Measurements from ENCODE around the gene TLCD3B.

TLCD3B gene

GRCh38 chr16:30040221-30040620 is 9.2 kb upstream of the TLCD3B start:
- H3K27ac ChIP-seq (ENCODE audit: low read length) = no peak overlapping the region
- no peaks in the 10 kb centered on the region for H3K4me1 ChIP-seq (ENCODE audit: control insufficient read depth, insufficient read depth, low read length)
- no peak overlapping the region for H3K9ac ChIP-seq (ENCODE audit: low read length in 2 of 2)
- H3K27me3 ChIP-seq (ENCODE audit: control insufficient read depth in 1 of 2, insufficient read depth in 2 of 2, low read length in 2 of 2) = peaks cover 4 to 8% of the 10 kb centered on the region in 2 donors
- no peak overlapping the region for H3K4me3 ChIP-seq (ENCODE audit: low read length in 2 of 2)
- H3K9me3 ChIP-seq (ENCODE audit: control insufficient read depth in 2 of 2, low read length in 2 of 2) = no peaks in the 10 kb centered on the region
- no peaks in the 10 kb centered on the region for H3K36me3 ChIP-seq (ENCODE audit: control insufficient read depth in 2 of 2, insufficient read depth in 2 of 2, low read length in 2 of 2)

GRCh38 chr16:30033270-30033669 is 2.2 kb upstream of the TLCD3B start:
- Histone ChIP-seq H3K27ac (ENCODE audit: low read length) (no peak overlapping the region), H3K36me3 (ENCODE audit: control insufficient read depth in 2 of 2, insufficient read depth in 2 of 2, low read length in 2 of 2) (no peaks in the 10 kb centered on the region), H3K27me3 (ENCODE audit: control insufficient read depth in 1 of 2, insufficient read depth in 2 of 2, low read length in 2 of 2) (peaks cover 44 to 54% of the 10 kb centered on the region in 2 donors), H3K9me3 (ENCODE audit: control insufficient read depth in 2 of 2, low read length in 2 of 2) (no peaks in the 10 kb centered on the region), H3K4me1 (ENCODE audit: control insufficient read depth, insufficient read depth, low read length) (peaks cover 8% of the 10 kb centered on the region), H3K9ac (ENCODE audit: low read length in 2 of 2) (no peak overlapping the region), H3K4me3 (ENCODE audit: low read length in 2 of 2) (no peak overlapping the region)

- Histone ChIP-seq H3K9ac (ENCODE audit: low read length in 2 of 2) (no peak overlapping the region), H3K36me3 (ENCODE audit: control insufficient read depth in 2 of 2, insufficient read depth in 2 of 2, low read length in 2 of 2) (no peaks in the 10 kb centered on the region), H3K4me3 (ENCODE audit: low read length in 2 of 2) (no peak overlapping the region), H3K27me3 (ENCODE audit: control insufficient read depth in 1 of 2, insufficient read depth in 2 of 2, low read length in 2 of 2) (peaks cover 50 to 59% of the 10 kb centered on the region in 2 donors), H3K9me3 (ENCODE audit: control insufficient read depth in 2 of 2, low read length in 2 of 2) (no peaks in the 10 kb centered on the region), H3K4me1 (ENCODE audit: control insufficient read depth, insufficient read depth, low read length) (peaks cover 10% of the 10 kb centered on the region), H3K27ac (ENCODE audit: low read length) (no peak overlapping the region)
These were observed 1.2 kb upstream of the TLCD3B start for GRCh38 chr16:30032083-30032819.

- peaks cover 53 to 59% of the 10 kb centered on the region in 2 donors for H3K27me3 ChIP-seq (ENCODE audit: control insufficient read depth in 1 of 2, insufficient read depth in 2 of 2, low read length in 2 of 2)
- no peaks in the 10 kb centered on the region for H3K36me3 ChIP-seq (ENCODE audit: control insufficient read depth in 2 of 2, insufficient read depth in 2 of 2, low read length in 2 of 2)
- no peaks in the 10 kb centered on the region for H3K9me3 ChIP-seq (ENCODE audit: control insufficient read depth in 2 of 2, low read length in 2 of 2)
- no peak overlapping the region for H3K9ac ChIP-seq (ENCODE audit: low read length in 2 of 2)
- H3K4me1 ChIP-seq (ENCODE audit: control insufficient read depth, insufficient read depth, low read length) = peaks cover 10% of the 10 kb centered on the region
- peak overlapping the region in 1 of 2 donors; percentile 1 for H3K4me3 ChIP-seq (ENCODE audit: low read length in 2 of 2)
- H3K27ac ChIP-seq (ENCODE audit: low read length) = no peak overlapping the region
These were observed 427 bp upstream of the TLCD3B start for GRCh38 chr16:30031477-30031918.

GRCh38 chr16:30030011-30030685 is 923 bp downstream of the TLCD3B start:
- Histone ChIP-seq H3K27ac (ENCODE audit: low read length) (no peak overlapping the region), H3K4me3 (ENCODE audit: low read length in 2 of 2) (no peak overlapping the region), H3K9me3 (ENCODE audit: control insufficient read depth in 2 of 2, low read length in 2 of 2) (no peaks in the 10 kb centered on the region), H3K36me3 (ENCODE audit: control insufficient read depth in 2 of 2, insufficient read depth in 2 of 2, low read length in 2 of 2) (no peaks in the 10 kb centered on the region), H3K9ac (ENCODE audit: low read length in 2 of 2) (no peak overlapping the region), H3K27me3 (ENCODE audit: control insufficient read depth in 1 of 2, insufficient read depth in 2 of 2, low read length in 2 of 2) (peaks cover 50 to 54% of the 10 kb centered on the region in 2 donors), H3K4me1 (ENCODE audit: control insufficient read depth, insufficient read depth, low read length) (peaks cover 10% of the 10 kb centered on the region)

GRCh38 chr16:30028438-30029076 is 2.5 kb downstream of the TLCD3B start:
- H3K27me3 ChIP-seq (ENCODE audit: control insufficient read depth in 1 of 2, insufficient read depth in 2 of 2, low read length in 2 of 2) = peaks cover 44 to 52% of the 10 kb centered on the region in 2 donors
- H3K9me3 ChIP-seq (ENCODE audit: control insufficient read depth in 2 of 2, low read length in 2 of 2) = no peaks in the 10 kb centered on the region
- peaks cover 10% of the 10 kb centered on the region for H3K4me1 ChIP-seq (ENCODE audit: control insufficient read depth, insufficient read depth, low read length)
- no peak overlapping the region for H3K4me3 ChIP-seq (ENCODE audit: low read length in 2 of 2)
- no peak overlapping the region for H3K9ac ChIP-seq (ENCODE audit: low read length in 2 of 2)
- no peak overlapping the region for H3K27ac ChIP-seq (ENCODE audit: low read length)
- H3K36me3 ChIP-seq (ENCODE audit: control insufficient read depth in 2 of 2, insufficient read depth in 2 of 2, low read length in 2 of 2) = no peaks in the 10 kb centered on the region

- peaks cover 38 to 45% of the 10 kb centered on the region in 2 donors for H3K27me3 ChIP-seq (ENCODE audit: control insufficient read depth in 1 of 2, insufficient read depth in 2 of 2, low read length in 2 of 2)
- H3K4me1 ChIP-seq (ENCODE audit: control insufficient read depth, insufficient read depth, low read length) = peaks cover 10% of the 10 kb centered on the region
- H3K9me3 ChIP-seq (ENCODE audit: control insufficient read depth in 2 of 2, low read length in 2 of 2) = no peaks in the 10 kb centered on the region
- no peak overlapping the region for H3K27ac ChIP-seq (ENCODE audit: low read length)
- no peak overlapping the region for H3K4me3 ChIP-seq (ENCODE audit: low read length in 2 of 2)
- H3K9ac ChIP-seq (ENCODE audit: low read length in 2 of 2) = no peak overlapping the region
- H3K36me3 ChIP-seq (ENCODE audit: control insufficient read depth in 2 of 2, insufficient read depth in 2 of 2, low read length in 2 of 2) = no peaks in the 10 kb centered on the region
These were observed 3.3 kb downstream of the TLCD3B start for GRCh38 chr16:30027588-30028437.

GRCh38 chr16:30026449-30026848 is 4.6 kb downstream of the TLCD3B start:
- Histone ChIP-seq H3K9me3 (ENCODE audit: control insufficient read depth in 2 of 2, low read length in 2 of 2) (no peaks in the 10 kb centered on the region), H3K27me3 (ENCODE audit: control insufficient read depth in 1 of 2, insufficient read depth in 2 of 2, low read length in 2 of 2) (peaks cover 26 to 32% of the 10 kb centered on the region in 2 donors), H3K9ac (ENCODE audit: low read length in 2 of 2) (no peak overlapping the region), H3K36me3 (ENCODE audit: control insufficient read depth in 2 of 2, insufficient read depth in 2 of 2, low read length in 2 of 2) (no peaks in the 10 kb centered on the region), H3K27ac (ENCODE audit: low read length) (no peak overlapping the region), H3K4me1 (ENCODE audit: control insufficient read depth, insufficient read depth, low read length) (peaks cover 12% of the 10 kb centered on the region), H3K4me3 (ENCODE audit: low read length in 2 of 2) (no peak overlapping the region)

GRCh38 chr16:30025574-30025973 is 5.5 kb downstream of the TLCD3B start:
- Histone ChIP-seq H3K4me1 (ENCODE audit: control insufficient read depth, insufficient read depth, low read length) (peaks cover 13% of the 10 kb centered on the region), H3K9me3 (ENCODE audit: control insufficient read depth in 2 of 2, low read length in 2 of 2) (no peaks in the 10 kb centered on the region), H3K36me3 (ENCODE audit: control insufficient read depth in 2 of 2, insufficient read depth in 2 of 2, low read length in 2 of 2) (no peaks in the 10 kb centered on the region), H3K27ac (ENCODE audit: low read length) (no peak overlapping the region), H3K27me3 (ENCODE audit: control insufficient read depth in 1 of 2, insufficient read depth in 2 of 2, low read length in 2 of 2) (peaks cover 23 to 25% of the 10 kb centered on the region in 2 donors), H3K4me3 (ENCODE audit: low read length in 2 of 2) (no peak overlapping the region), H3K9ac (ENCODE audit: low read length in 2 of 2) (no peak overlapping the region)

GRCh38 chr16:30025156-30025555 is 5.9 kb downstream of the TLCD3B start:
- Histone ChIP-seq H3K9me3 (ENCODE audit: control insufficient read depth in 2 of 2, low read length in 2 of 2) (no peaks in the 10 kb centered on the region), H3K4me3 (ENCODE audit: low read length in 2 of 2) (no peak overlapping the region), H3K4me1 (ENCODE audit: control insufficient read depth, insufficient read depth, low read length) (peaks cover 13% of the 10 kb centered on the region), H3K27ac (ENCODE audit: low read length) (no peak overlapping the region), H3K9ac (ENCODE audit: low read length in 2 of 2) (no peak overlapping the region), H3K27me3 (ENCODE audit: control insufficient read depth in 1 of 2, insufficient read depth in 2 of 2, low read length in 2 of 2) (peaks cover 22% of the 10 kb centered on the region in 2 donors), H3K36me3 (ENCODE audit: control insufficient read depth in 2 of 2, insufficient read depth in 2 of 2, low read length in 2 of 2) (no peaks in the 10 kb centered on the region)

Data from stomach smooth muscle (tissue), 2 donors.